HepG2 (cell line): ENCODE results near the gene CNP. TPM values are rescaled to one million over a fixed set of nuclear protein-coding genes. Genes with fewer than 3 reads are reported as not detected.
A peak's percentile ranks its signal among the peaks of the same experiment; 100 is the strongest.

ENCODE experiments used
- CBX5 ChIP-seq: sonication (generic); formaldehyde crosslinking; IDR thresholded peaks from 2 replicates; pipeline ENCODE4 v1.4.0; 2020; ENCODE audit warnings: missing genetic modification reagents, borderline replicate concordance
- DNMT3B ChIP-seq: conservative IDR thresholded peaks from 2 replicates; pipeline ENCODE4 v1.6.1; 2016; ENCODE audit warnings: missing biosample characterization, control low read depth
- DPF2 ChIP-seq: sonication (generic); formaldehyde crosslinking; IDR thresholded peaks from 2 replicates; pipeline ENCODE4 v1.4.0; 2020; ENCODE audit warnings: mild to moderate bottlenecking, low read depth, missing genetic modification reagents, borderline replicate concordance
- HNRNPUL1 ChIP-seq: fragments of 200-400 bp; formaldehyde crosslinking; IDR thresholded peaks from 2 replicates; pipeline ENCODE4 v1.6.1; 2017; ENCODE audit warnings: low read depth, mild to moderate bottlenecking, low read length, moderate library complexity
- HOXD1 ChIP-seq: sonication (generic); formaldehyde crosslinking; IDR thresholded peaks from 2 replicates; pipeline ENCODE4 v1.5.0; 2020; ENCODE audit warnings: missing genetic modification reagents
- MBNL3 ChIP-seq: fragments of 250-450 bp; sonication (Bioruptor Pico); conservative IDR thresholded peaks from 2 replicates; pipeline ENCODE4 v1.8.0; 2022; ENCODE audit warnings: mild to moderate bottlenecking, inconsistent platforms
- NFIC ChIP-seq: IDR thresholded peaks from 2 replicates; pipeline ENCODE4 v1.6.1; 2012; ENCODE audit warnings: mild to moderate bottlenecking, low read length, inconsistent platforms
- PHB2 ChIP-seq: fragments of 450-650 bp; IDR thresholded peaks from 2 replicates; pipeline ENCODE4 v1.6.1; 2018; ENCODE audit not compliant: partially characterized antibody
- PHF20 ChIP-seq: sonication (generic); formaldehyde crosslinking; IDR thresholded peaks from 2 replicates; pipeline ENCODE4 v1.5.0; 2020; ENCODE audit warnings: mild to moderate bottlenecking, missing genetic modification reagents
- SIN3B ChIP-seq: fragments of 150-350 bp; IDR thresholded peaks from 2 replicates; pipeline ENCODE4 v1.6.1; 2014; ENCODE audit warnings: low read length
- ZBTB21 ChIP-seq: sonication (generic); formaldehyde crosslinking; IDR thresholded peaks from 2 replicates; pipeline ENCODE4 v1.4.0; 2020; ENCODE audit warnings: missing genetic modification reagents
- ZNF292 ChIP-seq: sonication (generic); formaldehyde crosslinking; IDR thresholded peaks from 2 replicates; pipeline ENCODE4 v1.8.1; 2022; ENCODE audit warnings: mild to moderate bottlenecking, low read depth, missing genetic modification reagents, borderline replicate concordance
- ZNF296 ChIP-seq: sonication (generic); formaldehyde crosslinking; conservative IDR thresholded peaks from 2 replicates; pipeline ENCODE4 v1.5.0; 2020; ENCODE audit warnings: mild to moderate bottlenecking, missing genetic modification reagents
- ZNF333 ChIP-seq: sonication (generic); formaldehyde crosslinking; IDR thresholded peaks from 2 replicates; pipeline ENCODE4 v1.4.0; 2020; ENCODE audit warnings: mild to moderate bottlenecking, missing genetic modification reagents, borderline replicate concordance
- ZNF501 ChIP-seq: sonication (generic); formaldehyde crosslinking; IDR thresholded peaks from 2 replicates; pipeline ENCODE4 v1.5.1; 2020; ENCODE audit warnings: mild to moderate bottlenecking, moderate library complexity, missing genetic modification reagents
- ZNF773 ChIP-seq: sonication (generic); formaldehyde crosslinking; IDR thresholded peaks from 2 replicates; pipeline ENCODE4 v1.4.0; 2020; ENCODE audit warnings: missing genetic modification reagents, borderline replicate concordance
- ZSCAN21 ChIP-seq: sonication (generic); formaldehyde crosslinking; IDR thresholded peaks from 2 replicates; pipeline ENCODE4 v1.8.0; 2022; ENCODE audit warnings: mild to moderate bottlenecking, missing genetic modification reagents, moderate library complexity, borderline replicate concordance
- ZSCAN9 ChIP-seq: IDR thresholded peaks from 2 replicates; pipeline ENCODE4 v1.6.1; 2016; ENCODE audit warnings: borderline replicate concordance
- polyA plus RNA-seq, 8 experiments: library from polyadenylated mRNA; depleted of rRNA in 3 of 8; stranded (reverse) in 7 of 8; unstranded in 1 of 8; fragments of >200 nt; fragmentation: Illumina TruSeq in 4 of 8; extraction: Trizol in 4 of 8; gene quantifications; 2 replicates each; pipeline versions ENCODE4 v1.2.1 to v1.2.3, GENCODE V29; 2011 to 2016; ENCODE audit warnings: low read depth in 4 of 8, missing spikeins in 1 of 8, mixed read lengths in 1 of 8; ENCODE audit not compliant: insufficient read depth in 1 of 8
- total RNA-seq, 5 experiments: library from RNA; depleted of rRNA; stranded (reverse); fragments of >200 nt; fragmentation: Illumina TruSeq; extraction: Trizol; gene quantifications; 2 replicates each; pipeline ENCODE4 v1.2.3, GENCODE V29; 2016; ENCODE audit warnings: low read depth in 1 of 5
- TF ChIP-seq, protein P1 (sequence below): sonication (generic); formaldehyde crosslinking; IDR thresholded peaks from 2 replicates; pipeline ENCODE4 v1.4.0; 2020; ENCODE audit warnings: missing genetic modification reagents
- TF ChIP-seq, protein P2 (sequence below): IDR thresholded peaks from 2 replicates; pipeline ENCODE4 v1.4.0; 2020; ENCODE audit warnings: mild to moderate bottlenecking, missing genetic modification reagents
- TF ChIP-seq, protein P3 (sequence below): IDR thresholded peaks from 2 replicates; pipeline ENCODE4 v1.6.1; 2018; ENCODE audit warnings: missing genetic modification reagents, mild to moderate bottlenecking, missing compliant biosample characterization
- TF ChIP-seq, protein P4 (sequence below): sonication (generic); formaldehyde crosslinking; IDR thresholded peaks from 2 replicates; pipeline ENCODE4 v1.9.0; 2021; ENCODE audit warnings: missing genetic modification reagents, borderline replicate concordance

The CNP gene
- total and polyA plus RNA-seq, 2 of the 13 experiments (the other 11 are each of a cell fraction or from before 2014, with no cell fraction given), result 97.2 to 161 TPM

DNA sequence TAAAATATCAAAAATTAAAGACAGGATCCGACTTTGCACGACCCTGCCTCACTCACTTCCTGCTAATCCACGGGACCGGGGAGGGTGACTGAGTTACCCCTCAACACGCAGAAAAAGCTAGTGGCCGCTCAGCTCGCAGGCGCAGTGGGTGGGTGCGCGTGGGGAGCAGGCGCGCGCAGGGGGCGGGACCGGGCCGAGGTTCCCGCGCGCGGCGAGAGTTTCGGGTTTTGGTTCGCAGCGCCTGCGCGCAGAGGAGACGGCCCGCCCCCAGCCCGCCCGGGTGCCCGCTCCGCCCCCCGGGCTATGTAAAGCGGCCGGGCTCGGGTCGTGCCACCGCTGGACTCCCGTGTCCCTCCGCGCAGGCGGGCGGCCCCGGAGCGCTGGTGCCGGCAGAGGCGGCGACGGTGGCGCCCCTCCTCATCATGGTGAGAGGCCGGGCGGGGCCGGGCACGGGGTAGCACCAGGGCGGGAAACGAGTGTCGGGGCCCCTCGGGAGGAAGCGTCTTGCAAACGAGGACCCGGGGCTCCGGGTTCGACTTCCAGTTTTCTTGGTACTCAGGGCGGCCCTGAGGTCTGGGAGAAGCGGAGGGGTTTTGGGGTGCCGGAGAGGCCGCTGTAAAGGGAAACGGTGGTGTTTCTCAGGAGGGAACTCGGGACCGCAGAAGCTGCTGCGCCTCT, at the start of gene CNP (continued):
- TF ChIP-seq ZNF292 (CRISPR knock-in tag), result no peak
- TF ChIP-seq, protein P1, sequence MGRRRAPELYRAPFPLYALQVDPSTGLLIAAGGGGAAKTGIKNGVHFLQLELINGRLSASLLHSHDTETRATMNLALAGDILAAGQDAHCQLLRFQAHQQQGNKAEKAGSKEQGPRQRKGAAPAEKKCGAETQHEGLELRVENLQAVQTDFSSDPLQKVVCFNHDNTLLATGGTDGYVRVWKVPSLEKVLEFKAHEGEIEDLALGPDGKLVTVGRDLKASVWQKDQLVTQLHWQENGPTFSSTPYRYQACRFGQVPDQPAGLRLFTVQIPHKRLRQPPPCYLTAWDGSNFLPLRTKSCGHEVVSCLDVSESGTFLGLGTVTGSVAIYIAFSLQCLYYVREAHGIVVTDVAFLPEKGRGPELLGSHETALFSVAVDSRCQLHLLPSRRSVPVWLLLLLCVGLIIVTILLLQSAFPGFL (CRISPR knock-in tag), result no peak
- no peak for TF ChIP-seq MBNL3 (CRISPR knock-in tag)
- TF ChIP-seq SIN3B, result peak; percentile 47; the same call in 1 of the 2 replicates
- TF ChIP-seq DPF2 (CRISPR knock-in tag), result no peak
- no peak for TF ChIP-seq ZNF773 (CRISPR knock-in tag)
- TF ChIP-seq, protein P2, sequence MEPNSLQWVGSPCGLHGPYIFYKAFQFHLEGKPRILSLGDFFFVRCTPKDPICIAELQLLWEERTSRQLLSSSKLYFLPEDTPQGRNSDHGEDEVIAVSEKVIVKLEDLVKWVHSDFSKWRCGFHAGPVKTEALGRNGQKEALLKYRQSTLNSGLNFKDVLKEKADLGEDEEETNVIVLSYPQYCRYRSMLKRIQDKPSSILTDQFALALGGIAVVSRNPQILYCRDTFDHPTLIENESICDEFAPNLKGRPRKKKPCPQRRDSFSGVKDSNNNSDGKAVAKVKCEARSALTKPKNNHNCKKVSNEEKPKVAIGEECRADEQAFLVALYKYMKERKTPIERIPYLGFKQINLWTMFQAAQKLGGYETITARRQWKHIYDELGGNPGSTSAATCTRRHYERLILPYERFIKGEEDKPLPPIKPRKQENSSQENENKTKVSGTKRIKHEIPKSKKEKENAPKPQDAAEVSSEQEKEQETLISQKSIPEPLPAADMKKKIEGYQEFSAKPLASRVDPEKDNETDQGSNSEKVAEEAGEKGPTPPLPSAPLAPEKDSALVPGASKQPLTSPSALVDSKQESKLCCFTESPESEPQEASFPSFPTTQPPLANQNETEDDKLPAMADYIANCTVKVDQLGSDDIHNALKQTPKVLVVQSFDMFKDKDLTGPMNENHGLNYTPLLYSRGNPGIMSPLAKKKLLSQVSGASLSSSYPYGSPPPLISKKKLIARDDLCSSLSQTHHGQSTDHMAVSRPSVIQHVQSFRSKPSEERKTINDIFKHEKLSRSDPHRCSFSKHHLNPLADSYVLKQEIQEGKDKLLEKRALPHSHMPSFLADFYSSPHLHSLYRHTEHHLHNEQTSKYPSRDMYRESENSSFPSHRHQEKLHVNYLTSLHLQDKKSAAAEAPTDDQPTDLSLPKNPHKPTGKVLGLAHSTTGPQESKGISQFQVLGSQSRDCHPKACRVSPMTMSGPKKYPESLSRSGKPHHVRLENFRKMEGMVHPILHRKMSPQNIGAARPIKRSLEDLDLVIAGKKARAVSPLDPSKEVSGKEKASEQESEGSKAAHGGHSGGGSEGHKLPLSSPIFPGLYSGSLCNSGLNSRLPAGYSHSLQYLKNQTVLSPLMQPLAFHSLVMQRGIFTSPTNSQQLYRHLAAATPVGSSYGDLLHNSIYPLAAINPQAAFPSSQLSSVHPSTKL (CRISPR knock-in tag), result peak; percentile 64
- TF ChIP-seq HOXD1 (CRISPR knock-in tag), result 0 out of 2 replicates have a peak, but pooled peaks have one; percentile 67
- peak; percentile 90 for TF ChIP-seq ZSCAN21
- TF ChIP-seq NFIC, result no peak
- TF ChIP-seq, protein P3, sequence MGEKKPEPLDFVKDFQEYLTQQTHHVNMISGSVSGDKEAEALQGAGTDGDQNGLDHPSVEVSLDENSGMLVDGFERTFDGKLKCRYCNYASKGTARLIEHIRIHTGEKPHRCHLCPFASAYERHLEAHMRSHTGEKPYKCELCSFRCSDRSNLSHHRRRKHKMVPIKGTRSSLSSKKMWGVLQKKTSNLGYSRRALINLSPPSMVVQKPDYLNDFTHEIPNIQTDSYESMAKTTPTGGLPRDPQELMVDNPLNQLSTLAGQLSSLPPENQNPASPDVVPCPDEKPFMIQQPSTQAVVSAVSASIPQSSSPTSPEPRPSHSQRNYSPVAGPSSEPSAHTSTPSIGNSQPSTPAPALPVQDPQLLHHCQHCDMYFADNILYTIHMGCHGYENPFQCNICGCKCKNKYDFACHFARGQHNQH (CRISPR knock-in tag), result peak; percentile 68
- TF ChIP-seq ZBTB21 (CRISPR knock-in tag), result no peak
- no peak for TF ChIP-seq CBX5
- TF ChIP-seq PHB2, result no peak
- no peak for TF ChIP-seq ZNF333
- TF ChIP-seq, protein P4, sequence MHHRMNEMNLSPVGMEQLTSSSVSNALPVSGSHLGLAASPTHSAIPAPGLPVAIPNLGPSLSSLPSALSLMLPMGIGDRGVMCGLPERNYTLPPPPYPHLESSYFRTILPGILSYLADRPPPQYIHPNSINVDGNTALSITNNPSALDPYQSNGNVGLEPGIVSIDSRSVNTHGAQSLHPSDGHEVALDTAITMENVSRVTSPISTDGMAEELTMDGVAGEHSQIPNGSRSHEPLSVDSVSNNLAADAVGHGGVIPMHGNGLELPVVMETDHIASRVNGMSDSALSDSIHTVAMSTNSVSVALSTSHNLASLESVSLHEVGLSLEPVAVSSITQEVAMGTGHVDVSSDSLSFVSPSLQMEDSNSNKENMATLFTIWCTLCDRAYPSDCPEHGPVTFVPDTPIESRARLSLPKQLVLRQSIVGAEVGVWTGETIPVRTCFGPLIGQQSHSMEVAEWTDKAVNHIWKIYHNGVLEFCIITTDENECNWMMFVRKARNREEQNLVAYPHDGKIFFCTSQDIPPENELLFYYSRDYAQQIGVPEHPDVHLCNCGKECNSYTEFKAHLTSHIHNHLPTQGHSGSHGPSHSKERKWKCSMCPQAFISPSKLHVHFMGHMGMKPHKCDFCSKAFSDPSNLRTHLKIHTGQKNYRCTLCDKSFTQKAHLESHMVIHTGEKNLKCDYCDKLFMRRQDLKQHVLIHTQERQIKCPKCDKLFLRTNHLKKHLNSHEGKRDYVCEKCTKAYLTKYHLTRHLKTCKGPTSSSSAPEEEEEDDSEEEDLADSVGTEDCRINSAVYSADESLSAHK (CRISPR knock-in tag), result no peak
- TF ChIP-seq ZSCAN9 (CRISPR knock-in tag), result no peak
- no peak for TF ChIP-seq ZNF296 (CRISPR knock-in tag)
- no peak for TF ChIP-seq HNRNPUL1
- TF ChIP-seq PHF20 (CRISPR knock-in tag), result peak; percentile 68; the same call in 1 of the 2 replicates
- peak; percentile 86; the same call in 1 of the 2 replicates for TF ChIP-seq ZNF501 (CRISPR knock-in tag)
- TF ChIP-seq DNMT3B (CRISPR knock-in tag), result peak; percentile 73; the same call in 1 of the 2 replicates
